GM19372 (cell line): ENCODE measurements around the gene CPN2.

Experiments
- ATAC-seq: cut with Tn5 transposase; IDR thresholded peaks from one replicate; pipeline ENCODE4 v1.9.1; 2021; ENCODE audit warnings: mild to moderate bottlenecking, low read depth, moderate library complexity; ENCODE audit not compliant: unreplicated experiment

Gene CPN2

GRCh38 chr3:194382196-194382891 lies 31.2 kb upstream of the CPN2 start:
- ATAC-seq: no peak

- no peak for ATAC-seq
Observed at GRCh38 chr3:194381460-194381875, 30.3 kb upstream of the CPN2 start.

GRCh38 chr3:194380326-194380725 lies 29.2 kb upstream of the CPN2 start:
- ATAC-seq: no peak

GRCh38 chr3:194379651-194380050 lies 28.5 kb upstream of the CPN2 start:
- ATAC-seq: no peak

- no peak for ATAC-seq
Observed at GRCh38 chr3:194379231-194379630, 28.1 kb upstream of the CPN2 start.

GRCh38 chr3:194377708-194378107 lies 26.6 kb upstream of the CPN2 start:
- ATAC-seq: no peak

GRCh38 chr3:194376241-194376560 lies 25.1 kb upstream of the CPN2 start:
- ATAC-seq: no peak

- ATAC-seq: no peak
Observed at GRCh38 chr3:194375473-194376240, 24.5 kb upstream of the CPN2 start.

GRCh38 chr3:194374935-194375334 lies 23.8 kb upstream of the CPN2 start:
- no peak for ATAC-seq

GRCh38 chr3:194373899-194374298 lies 22.8 kb upstream of the CPN2 start:
- no peak for ATAC-seq

- no peak for ATAC-seq
Observed at GRCh38 chr3:194373028-194373427, 21.9 kb upstream of the CPN2 start.

- ATAC-seq: no peak
Observed at GRCh38 chr3:194370753-194371152, 19.6 kb upstream of the CPN2 start.

GRCh38 chr3:194369522-194370279 lies 18.6 kb upstream of the CPN2 start, which contains the start of gene LRRC15:
TSS of gene LRRC15 (minus strand) at chr3:194369743. CDS start at chr3:194361043, 8,700 bp downstream.
- no peak for ATAC-seq

GRCh38 chr3:194368918-194369317 lies 17.8 kb upstream of the CPN2 start:
- no peak for ATAC-seq

GRCh38 chr3:194367992-194368841 lies 17.1 kb upstream of the CPN2 start:
- no peak for ATAC-seq

- no peak for ATAC-seq
Observed at GRCh38 chr3:194365978-194366490, 14.9 kb upstream of the CPN2 start.

GRCh38 chr3:194365526-194365925 lies 14.4 kb upstream of the CPN2 start:
- no peak for ATAC-seq

GRCh38 chr3:194364652-194365434 lies 13.7 kb upstream of the CPN2 start:
- no peak for ATAC-seq

- no peak for ATAC-seq
Observed at GRCh38 chr3:194364314-194364651, 13.2 kb upstream of the CPN2 start.

GRCh38 chr3:194360568-194360967 lies 9.4 kb upstream of the CPN2 start:
- ATAC-seq: no peak
